Progenitor cell of endocrine pancreas (in vitro differentiated cells): ENCODE data around the gene RABAC1. TPM values are rescaled to one million over a fixed set of nuclear protein-coding genes. Genes with fewer than 3 reads are reported as not detected.

Experiments
- DNase-seq: peaks from one replicate; pipeline ENCODE4 v3.0.0; 2021; ENCODE audit warnings: low spot score; ENCODE audit not compliant: unreplicated experiment
- H3K27ac Mint-ChIP-seq: 2 replicates; pipeline ENCODE4 v1.8.0; 2021; ENCODE audit warnings: mild to moderate bottlenecking, moderate library complexity, mixed read lengths
- H3K27me3 Mint-ChIP-seq: 2 replicates; pipeline ENCODE4 v1.8.0; 2021; ENCODE audit warnings: mixed read lengths
- H3K36me3 Mint-ChIP-seq: 2 replicates; pipeline ENCODE4 v1.8.0; 2022; ENCODE audit warnings: mixed read lengths; ENCODE audit not compliant: insufficient read depth
- H3K4me1 Mint-ChIP-seq: 2 replicates; pipeline ENCODE4 v1.8.0; 2021; ENCODE audit warnings: low read depth, mixed read lengths
- H3K4me3 Mint-ChIP-seq: 2 replicates; pipeline ENCODE4 v1.8.0; 2021; ENCODE audit warnings: low read depth, mild to moderate bottlenecking, moderate library complexity, mixed read lengths
- H3K9me3 Mint-ChIP-seq: 2 replicates; pipeline ENCODE4 v1.8.0; 2021; ENCODE audit warnings: low read depth, mixed read lengths
- total RNA-seq: library from RNA; stranded (reverse); gene quantifications from 2 replicates; pipeline ENCODE4 v1.2.1, GENCODE V29; 2021
- TF ChIP-seq, protein P1 (sequence below): fragments of 200-600 bp; sonication (generic); IDR thresholded peaks from one replicate; pipeline ENCODE4 v1.5.0; 2021; ENCODE audit warnings: antibody characterized with exemption, mild to moderate bottlenecking; ENCODE audit not compliant: unreplicated experiment

RABAC1 gene
- total RNA-seq, 1 donor from 2014 or later = 86.6 TPM

DNA sequence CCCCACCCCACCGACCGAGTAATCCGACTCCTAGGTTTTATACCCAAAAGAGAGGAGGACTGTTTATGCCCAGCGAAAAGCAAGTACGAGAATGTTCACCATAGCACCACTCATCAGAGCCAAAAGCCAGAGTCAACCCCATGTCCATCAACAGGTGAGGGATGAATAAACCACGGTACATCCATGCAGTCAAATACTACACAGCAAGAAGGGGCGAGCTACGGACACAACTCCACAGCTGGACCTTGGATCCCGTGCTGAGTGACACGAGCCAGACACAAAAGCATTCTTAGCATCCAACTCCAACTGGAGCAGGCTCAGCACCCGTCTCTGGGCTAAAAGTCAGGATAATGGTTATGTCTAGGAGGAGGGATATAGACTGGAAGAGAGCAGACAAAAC lies 12.2 kb upstream of the RABAC1 start:
- no peak for DNase-seq
- no peak overlapping the region for H3K27ac Mint-ChIP-seq
- H3K9me3 Mint-ChIP-seq = no peaks in the 10 kb centered on the region
- H3K27me3 Mint-ChIP-seq = peaks cover 21% of the 10 kb centered on the region
- no peaks in the 10 kb centered on the region for H3K36me3 Mint-ChIP-seq
- H3K4me1 Mint-ChIP-seq = no peaks in the 10 kb centered on the region
- H3K4me3 Mint-ChIP-seq = no peak overlapping the region
- TF ChIP-seq, protein P1, sequence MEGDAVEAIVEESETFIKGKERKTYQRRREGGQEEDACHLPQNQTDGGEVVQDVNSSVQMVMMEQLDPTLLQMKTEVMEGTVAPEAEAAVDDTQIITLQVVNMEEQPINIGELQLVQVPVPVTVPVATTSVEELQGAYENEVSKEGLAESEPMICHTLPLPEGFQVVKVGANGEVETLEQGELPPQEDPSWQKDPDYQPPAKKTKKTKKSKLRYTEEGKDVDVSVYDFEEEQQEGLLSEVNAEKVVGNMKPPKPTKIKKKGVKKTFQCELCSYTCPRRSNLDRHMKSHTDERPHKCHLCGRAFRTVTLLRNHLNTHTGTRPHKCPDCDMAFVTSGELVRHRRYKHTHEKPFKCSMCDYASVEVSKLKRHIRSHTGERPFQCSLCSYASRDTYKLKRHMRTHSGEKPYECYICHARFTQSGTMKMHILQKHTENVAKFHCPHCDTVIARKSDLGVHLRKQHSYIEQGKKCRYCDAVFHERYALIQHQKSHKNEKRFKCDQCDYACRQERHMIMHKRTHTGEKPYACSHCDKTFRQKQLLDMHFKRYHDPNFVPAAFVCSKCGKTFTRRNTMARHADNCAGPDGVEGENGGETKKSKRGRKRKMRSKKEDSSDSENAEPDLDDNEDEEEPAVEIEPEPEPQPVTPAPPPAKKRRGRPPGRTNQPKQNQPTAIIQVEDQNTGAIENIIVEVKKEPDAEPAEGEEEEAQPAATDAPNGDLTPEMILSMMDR = no peak

DNA sequence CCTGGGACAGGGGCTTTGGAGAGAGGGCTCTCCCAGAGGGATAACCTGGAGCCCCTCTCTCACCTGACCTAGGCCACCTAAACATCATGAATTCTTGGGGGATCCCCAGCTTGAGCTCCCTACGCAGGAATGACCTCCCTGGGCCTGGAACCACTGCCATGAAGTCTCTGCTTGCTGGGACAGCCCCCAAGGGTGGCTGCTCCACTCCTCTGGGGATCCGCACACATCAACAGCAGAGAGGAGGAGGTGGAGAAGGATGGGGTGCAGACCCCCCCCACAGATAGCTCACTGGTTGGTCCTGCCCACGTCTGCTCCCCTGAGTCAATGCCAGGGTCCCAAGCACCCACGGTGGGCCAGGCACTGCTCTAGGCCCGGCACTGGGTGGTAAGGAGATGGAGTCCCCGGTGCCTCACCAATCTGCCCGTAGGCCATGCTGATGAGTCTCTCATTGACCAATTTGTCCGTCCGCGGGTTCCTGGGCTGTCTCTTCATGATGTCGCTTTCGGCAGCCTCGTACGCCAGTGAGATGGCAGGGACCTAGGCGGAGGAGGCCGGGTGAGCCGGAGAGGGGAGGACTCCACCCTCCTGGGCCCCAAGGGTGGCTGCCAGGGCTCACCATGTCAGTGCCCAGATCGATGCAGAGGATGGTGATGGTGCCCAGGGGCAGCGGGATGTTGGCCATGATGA lies 10.8 kb upstream of the RABAC1 start:
- H3K4me1 Mint-ChIP-seq = no peaks in the 10 kb centered on the region
- no peak for DNase-seq
- H3K27me3 Mint-ChIP-seq = peaks cover 24% of the 10 kb centered on the region
- no peaks in the 10 kb centered on the region for H3K36me3 Mint-ChIP-seq
- H3K9me3 Mint-ChIP-seq = no peaks in the 10 kb centered on the region
- TF ChIP-seq, protein P1 = no peak
- H3K27ac Mint-ChIP-seq = no peak overlapping the region
- no peak overlapping the region for H3K4me3 Mint-ChIP-seq

DNA sequence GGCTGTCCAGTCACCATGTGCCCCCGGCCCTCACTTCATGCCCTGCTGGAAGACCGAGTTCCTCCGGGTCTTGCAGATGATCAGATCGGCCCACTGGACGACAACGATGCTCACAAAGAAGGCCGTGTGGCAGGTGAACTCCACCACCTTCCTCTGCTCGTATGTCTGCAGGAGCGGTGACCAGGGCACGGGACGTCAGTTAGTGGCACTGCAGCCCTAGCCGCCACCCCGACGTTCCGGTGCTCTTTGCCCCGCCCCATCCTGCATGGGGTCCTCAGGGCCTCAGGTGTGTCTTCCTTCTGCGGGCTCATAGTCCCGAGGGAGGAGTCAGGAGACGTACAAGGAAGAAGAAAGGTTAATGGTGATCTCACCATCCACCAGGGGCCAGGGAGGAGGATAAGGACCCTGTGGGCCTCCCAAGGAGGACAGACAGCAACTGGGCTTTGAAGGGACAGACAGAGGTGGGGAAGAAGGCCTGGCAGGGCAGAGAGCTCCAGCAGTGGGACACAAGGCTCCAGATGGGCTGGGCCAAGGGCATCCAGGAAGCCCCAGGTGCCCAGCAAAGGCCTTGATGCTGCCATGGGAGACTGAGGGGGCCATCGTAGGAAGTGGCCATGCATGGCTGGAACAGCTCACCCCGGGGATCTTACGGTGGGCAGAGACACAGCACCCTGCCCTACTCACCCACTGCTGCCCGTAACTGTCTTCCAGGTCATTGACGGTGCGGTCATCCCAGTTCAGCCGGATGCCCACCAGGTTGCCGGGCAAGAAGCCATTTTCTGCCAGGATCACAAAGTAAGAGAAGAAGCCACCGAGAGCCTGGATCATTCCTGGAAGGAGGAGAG lies 9.9 kb upstream of the RABAC1 start:
- TF ChIP-seq, protein P1 = no peak
- Mint-ChIP-seq H3K4me3 (no peak overlapping the region), H3K27me3 (peaks cover 24% of the 10 kb centered on the region), H3K27ac (no peak overlapping the region), H3K36me3 (no peaks in the 10 kb centered on the region), H3K4me1 (no peaks in the 10 kb centered on the region), H3K9me3 (no peaks in the 10 kb centered on the region)
- no peak for DNase-seq

DNA sequence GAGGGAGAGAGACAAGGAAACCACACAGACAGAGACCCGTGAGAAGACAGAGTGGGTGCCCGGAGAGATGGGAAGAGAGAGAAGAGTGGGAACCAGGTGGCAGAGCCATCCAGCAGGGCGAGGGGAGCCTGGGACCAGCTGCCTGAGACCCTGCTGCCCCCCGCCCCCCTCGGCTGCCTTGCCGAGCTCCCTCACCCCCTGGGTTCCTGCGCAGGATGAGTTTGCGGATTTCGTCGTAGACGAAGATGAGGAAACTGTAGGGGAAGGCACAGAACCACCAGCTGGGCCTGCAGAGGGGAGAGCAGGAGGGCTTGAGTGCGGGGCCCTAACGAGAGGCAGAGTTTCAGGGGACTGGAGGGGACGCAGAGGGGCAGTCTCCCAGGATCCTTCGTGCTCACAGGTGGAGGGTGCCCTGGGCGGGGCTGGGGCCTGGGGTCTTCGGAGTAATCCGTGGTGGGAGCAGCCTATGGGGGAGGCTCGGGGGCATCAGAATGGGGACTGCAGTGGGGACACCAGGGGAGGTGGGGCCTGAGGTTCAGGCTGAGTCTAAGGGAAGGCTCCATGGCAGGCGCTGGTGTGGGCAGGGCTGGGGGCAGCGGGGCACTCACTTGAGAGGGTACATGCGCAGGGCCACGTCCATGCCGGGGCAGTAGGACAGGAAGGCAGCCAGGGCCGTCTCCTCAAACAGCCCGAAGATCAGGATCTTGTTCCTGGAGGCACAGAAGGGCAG lies 8.1 kb upstream of the RABAC1 start:
- Mint-ChIP-seq H3K27ac (no peak overlapping the region), H3K4me3 (no peak overlapping the region), H3K27me3 (peaks cover 24% of the 10 kb centered on the region), H3K36me3 (no peaks in the 10 kb centered on the region), H3K9me3 (no peaks in the 10 kb centered on the region), H3K4me1 (no peaks in the 10 kb centered on the region)
- DNase-seq = no peak
- TF ChIP-seq, protein P1 = no peak

DNA sequence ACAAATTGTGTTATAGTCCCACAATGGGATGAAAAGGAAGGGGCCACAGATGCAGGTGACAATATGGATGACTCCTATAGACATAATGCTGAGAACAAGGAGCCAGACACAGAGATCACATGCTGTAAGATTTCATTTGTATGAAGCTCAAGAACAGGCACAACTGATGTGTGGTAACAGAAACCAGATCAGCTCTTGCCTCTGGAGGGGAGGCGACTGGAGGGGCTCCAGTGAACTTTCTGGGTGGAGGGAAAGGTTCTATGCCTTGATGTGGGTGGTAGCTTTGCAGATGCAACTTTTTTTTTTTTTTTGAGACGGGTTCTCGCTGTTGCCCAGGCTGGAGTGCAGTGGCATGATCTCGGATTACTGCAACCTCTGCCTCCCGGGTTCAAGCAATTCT lies 6.0 kb upstream of the RABAC1 start:
- H3K4me3 Mint-ChIP-seq = no peak overlapping the region
- DNase-seq = no peak
- no peaks in the 10 kb centered on the region for H3K36me3 Mint-ChIP-seq
- H3K27ac Mint-ChIP-seq = no peak overlapping the region
- H3K27me3 Mint-ChIP-seq = peaks cover 19% of the 10 kb centered on the region
- TF ChIP-seq, protein P1 = no peak
- H3K9me3 Mint-ChIP-seq = no peaks in the 10 kb centered on the region
- H3K4me1 Mint-ChIP-seq = no peaks in the 10 kb centered on the region
